Measurements from ENCODE around the gene IQGAP3.

The IQGAP3 gene

GRCh38 chr1:156539818-156540355 is 32.5 kb downstream of the IQGAP3 start:
- no peak for DNase-seq (ENCODE audit: low read depth in 2 of 2)

DNA sequence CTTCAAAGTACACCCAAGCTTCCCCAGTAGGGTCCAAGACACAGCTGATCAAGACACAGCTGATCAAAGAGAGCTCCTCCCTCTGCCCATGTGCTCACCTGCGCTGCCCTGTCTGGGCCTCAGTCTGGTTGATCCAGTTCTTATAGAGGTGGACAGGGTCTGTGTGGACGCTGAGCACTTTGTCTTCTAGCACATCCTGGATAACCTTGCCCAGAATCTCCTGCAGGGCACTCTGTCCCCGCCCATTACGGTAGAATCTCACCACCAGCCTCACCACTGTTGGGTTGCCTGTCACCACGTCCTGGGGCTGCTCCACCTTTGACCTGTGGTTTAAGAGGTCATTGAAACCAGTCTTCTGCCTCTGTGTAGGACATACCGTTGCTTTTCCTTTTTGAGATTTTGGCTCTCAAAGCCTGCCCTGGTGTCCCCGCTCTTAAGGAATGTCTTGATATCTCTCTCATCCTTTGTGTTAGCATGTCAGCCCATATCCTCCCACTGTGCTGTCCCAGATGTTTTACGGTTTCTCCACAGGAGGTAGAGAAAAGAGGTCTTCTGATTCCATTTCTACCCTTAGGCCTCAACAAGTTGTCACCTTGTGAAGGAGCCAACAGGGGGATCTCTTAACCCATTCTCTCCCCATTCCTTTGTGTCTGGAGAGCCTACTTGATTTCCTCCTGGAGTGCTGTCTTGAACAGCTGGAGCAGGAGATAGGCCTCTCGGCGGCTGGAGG is 33.5 kb downstream of the IQGAP3 start:
- no peak for DNase-seq (ENCODE audit: low read depth in 2 of 2)

DNA sequence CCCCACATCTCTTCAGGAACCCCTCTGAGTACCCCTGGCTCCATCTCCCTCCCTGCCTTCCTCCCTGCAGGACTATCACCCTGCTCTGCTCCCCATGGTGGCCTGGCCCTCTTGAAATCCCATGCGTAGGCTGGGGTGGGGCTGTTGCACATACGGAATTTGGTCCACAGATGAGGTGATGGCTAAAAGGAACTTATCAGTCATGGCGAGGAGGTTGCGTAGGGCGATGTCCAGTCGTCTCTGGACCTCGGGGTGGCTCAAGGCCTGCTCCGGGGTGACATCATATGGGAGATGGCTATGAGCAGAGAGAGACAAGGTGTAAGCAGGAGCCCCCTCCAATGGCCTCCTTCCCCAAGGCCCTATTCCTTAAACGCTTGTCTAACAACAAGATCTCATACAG is 35.3 kb downstream of the IQGAP3 start:
- no peak for DNase-seq (ENCODE audit: low read depth in 2 of 2)

DNA sequence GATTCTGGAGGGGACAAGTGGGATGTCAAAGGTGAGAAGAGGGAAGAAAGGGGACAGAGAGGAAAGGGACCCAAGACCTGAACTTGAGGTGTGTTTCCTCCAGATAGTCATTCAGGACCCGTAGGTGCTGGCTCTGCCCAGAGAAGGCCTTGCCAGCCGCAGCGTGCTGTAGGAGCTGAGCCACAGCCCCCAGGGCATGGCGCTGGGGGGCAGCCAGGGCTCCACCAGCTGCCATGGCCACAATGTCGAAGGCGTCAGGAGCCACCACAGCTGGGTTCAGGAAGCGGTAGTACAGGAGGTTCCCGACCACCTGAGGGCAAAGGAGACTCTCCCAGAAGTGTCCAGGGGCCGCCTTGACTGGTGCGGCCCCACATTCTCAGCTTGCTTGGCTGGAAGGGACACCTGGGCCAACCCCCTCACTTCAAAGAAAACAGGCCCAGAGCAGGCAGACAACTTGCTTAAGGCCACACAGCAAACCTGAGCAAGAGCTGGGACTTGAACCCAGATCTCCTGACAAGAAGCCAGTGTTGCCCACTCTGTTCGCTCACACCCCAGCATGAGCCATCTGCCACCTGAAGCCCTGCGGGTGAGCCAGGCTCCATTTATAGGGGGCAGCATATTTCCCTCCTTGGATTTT is 37.8 kb downstream of the IQGAP3 start:
- DNase-seq (ENCODE audit: low read depth in 2 of 2) = no peak

- no peak for DNase-seq (ENCODE audit: low read depth in 2 of 2)
Measured at GRCh38 chr1:156533568-156534220, 38.7 kb downstream of the IQGAP3 start.

DNA sequence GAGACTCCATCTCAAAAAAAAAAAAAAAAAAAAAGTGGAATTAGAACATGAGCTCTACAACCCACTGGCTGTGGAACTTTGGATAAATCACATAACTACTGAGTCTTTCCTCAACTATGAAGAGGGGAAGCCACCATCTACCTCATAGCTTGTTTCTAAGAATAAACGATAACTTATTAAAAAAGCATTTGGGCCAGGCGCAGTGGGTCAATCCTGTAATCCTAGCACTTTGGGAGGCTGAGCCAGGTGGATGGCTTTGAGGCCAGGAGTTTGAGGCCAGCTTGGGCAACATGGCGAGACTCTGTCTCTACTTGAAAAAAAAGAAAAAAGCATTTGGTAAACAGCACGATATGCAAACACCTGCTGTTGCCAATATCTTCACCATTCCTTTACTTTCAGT is 40.0 kb downstream of the IQGAP3 start:
- no peak for DNase-seq (ENCODE audit: low read depth in 2 of 2)

DNA sequence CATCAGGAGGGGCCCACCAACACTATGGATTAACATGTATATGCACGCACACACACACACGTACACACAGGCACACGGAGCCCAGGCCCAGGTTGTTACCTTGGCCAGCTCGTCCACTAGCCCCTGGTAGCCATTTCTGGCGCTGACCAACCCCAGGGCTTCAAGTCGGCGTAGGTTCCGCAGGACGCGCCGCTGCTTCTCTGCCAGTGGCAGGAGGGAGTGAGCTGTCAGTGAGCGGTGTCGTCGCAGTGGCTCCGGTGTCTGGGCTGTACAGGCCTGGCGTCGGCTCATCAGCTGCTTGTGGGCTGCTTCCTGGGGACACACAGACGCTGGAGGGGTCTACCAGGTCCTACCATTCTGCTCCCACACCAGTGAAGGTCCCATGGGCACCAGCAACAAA is 42.4 kb downstream of the IQGAP3 start:
- DNase-seq (ENCODE audit: low read depth in 2 of 2) = no peak

DNA sequence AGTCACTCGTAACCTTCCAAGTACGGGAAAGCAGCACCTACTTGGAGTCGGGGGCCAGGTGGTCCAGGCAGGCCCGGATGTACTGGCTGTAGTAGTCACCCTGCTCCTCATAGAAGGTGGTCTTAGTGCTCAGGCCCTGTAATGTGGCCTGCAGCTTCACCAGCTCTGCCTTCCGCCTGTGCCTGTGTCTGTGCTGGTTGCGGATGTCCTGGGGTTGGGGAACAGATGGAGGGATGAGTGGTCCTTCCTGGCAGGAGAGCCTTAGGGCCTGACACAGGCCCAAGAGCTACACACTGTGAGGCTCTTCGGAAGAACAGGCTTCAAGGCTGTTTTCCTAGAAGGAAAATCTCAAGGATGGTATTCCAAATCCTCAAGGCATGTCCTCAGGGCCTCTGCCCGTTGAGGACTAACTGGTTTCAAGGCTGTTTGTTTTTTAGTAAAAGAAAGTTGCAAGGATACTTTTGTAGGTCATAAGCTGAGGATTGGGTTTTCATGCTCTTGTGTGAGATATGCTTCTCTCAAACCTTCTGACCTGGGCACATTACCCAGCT is 43.4 kb downstream of the IQGAP3 start:
- no peak for DNase-seq (ENCODE audit: low read depth in 2 of 2)

DNA sequence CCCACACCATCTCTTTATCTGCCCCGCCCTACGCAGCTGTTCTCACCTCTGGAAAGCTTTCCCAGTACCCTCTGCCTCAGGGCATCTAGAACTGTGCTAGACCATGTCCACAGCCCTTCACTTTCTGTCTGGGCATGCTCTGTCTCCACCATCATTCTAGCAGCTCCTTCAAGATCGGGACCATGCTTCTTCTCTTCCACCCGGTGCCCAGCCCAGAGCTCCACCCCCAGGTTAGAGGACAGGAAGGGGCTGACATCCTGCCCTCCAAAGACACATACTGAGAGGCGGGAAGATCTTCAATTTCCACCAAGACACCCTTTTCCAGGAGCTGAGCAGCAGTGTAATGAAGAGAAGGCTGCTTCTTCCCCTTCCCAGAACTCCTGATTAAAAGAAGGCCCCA is 44.1 kb downstream of the IQGAP3 start:
- DNase-seq (ENCODE audit: low read depth in 2 of 2) = no peak

- no peak for DNase-seq (ENCODE audit: low read depth in 2 of 2)
Measured at GRCh38 chr1:156527584-156527983, 44.8 kb downstream of the IQGAP3 start.

GRCh38 chr1:156525856-156526489 is 46.4 kb downstream of the IQGAP3 start:
- DNase-seq (ENCODE audit: low read depth in 2 of 2) = no peak

- no peak for DNase-seq (ENCODE audit: low read depth in 2 of 2)
Measured at GRCh38 chr1:156525071-156525501, 47.3 kb downstream of the IQGAP3 start.

- DNase-seq (ENCODE audit: low read depth in 2 of 2) = no peak
Measured at GRCh38 chr1:156524481-156524869, 47.9 kb downstream of the IQGAP3 start.

GRCh38 chr1:156523801-156524480 is 48.4 kb downstream of the IQGAP3 start:
- no peak for DNase-seq (ENCODE audit: low read depth in 2 of 2)

GRCh38 chr1:156522443-156522970 is 49.9 kb downstream of the IQGAP3 start:
- DNase-seq (ENCODE audit: low read depth in 2 of 2) = no peak

GRCh38 chr1:156517748-156518147 is 54.6 kb downstream of the IQGAP3 start:
- DNase-seq (ENCODE audit: low read depth in 2 of 2) = no peak

DNA sequence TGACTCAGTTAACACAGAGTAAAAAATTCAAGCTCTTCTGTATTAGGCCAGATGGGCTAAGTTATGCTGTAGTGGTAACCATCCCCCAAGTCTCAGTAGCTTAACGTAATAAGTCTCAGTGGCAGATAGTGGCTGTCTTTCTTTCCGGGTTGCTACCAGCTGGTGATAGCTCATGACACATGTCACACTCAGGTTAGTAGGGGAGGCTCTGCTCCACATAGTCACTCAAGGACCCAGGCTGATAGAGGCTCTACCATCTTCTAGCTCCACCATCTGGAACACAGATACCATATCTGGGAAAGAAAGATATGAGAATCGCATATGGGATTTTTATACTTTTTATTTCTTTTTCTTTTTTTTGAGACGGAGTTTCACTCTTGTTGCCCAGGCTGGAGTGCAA is 55.5 kb downstream of the IQGAP3 start:
- DNase-seq (ENCODE audit: low read depth in 2 of 2) = no peak

GRCh38 chr1:156515956-156516355 is 56.4 kb downstream of the IQGAP3 start:
- no peak for DNase-seq (ENCODE audit: low read depth in 2 of 2)

DNA sequence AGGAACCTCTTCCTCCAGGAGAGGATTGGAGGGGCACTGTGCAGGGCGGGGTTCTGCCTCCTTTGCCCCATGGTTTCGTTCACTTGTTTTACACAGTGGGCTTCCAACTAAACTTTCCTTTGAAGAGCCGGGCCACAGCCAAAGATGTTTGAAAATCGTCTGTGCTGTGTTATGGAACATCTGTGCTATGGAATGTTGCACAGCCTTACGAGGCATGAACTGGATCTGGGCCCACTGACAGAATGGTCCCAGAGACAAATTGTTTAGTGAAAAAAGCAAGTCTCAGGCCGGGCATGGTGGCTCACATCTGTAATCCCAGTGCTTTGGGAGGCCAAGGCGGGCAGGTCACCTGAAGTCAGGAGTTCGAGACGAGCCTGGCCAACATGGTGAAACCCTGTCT is 59.2 kb downstream of the IQGAP3 start:
- DNase-seq (ENCODE audit: low read depth in 2 of 2) = no peak

DNA sequence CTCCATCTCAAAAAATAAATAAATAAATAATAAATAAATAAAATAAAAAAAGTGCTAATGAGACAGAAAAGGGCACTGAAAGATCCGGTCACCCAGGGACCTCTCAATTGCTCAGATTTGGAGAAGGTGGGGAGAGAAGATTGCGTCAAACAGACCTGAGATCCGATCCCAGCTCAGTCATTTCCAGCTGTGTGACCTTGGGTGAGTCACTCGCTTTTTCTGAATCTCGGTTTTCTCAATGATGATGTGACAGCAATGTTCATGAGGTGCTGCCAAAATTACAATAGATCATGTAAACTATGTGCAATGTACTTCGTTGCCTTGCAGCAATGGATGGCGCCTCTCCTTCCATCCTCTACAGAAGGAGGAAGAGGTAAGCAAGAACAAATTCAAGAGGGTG is 60.7 kb downstream of the IQGAP3 start:
- DNase-seq (ENCODE audit: low read depth in 2 of 2) = no peak

GRCh38 chr1:156510709-156511108 is 61.7 kb downstream of the IQGAP3 start:
- DNase-seq (ENCODE audit: low read depth in 2 of 2) = no peak
